H1 (cell line): ENCODE data around the gene KCND3.

Experiments used
- ATF2 ChIP-seq: IDR thresholded peaks from 2 replicates; pipeline ENCODE4 v1.6.1; 2012; ENCODE audit warnings: low read length, inconsistent platforms
- CEBPB ChIP-seq: IDR thresholded peaks from 2 replicates; pipeline ENCODE4 v1.6.1; 2012; ENCODE audit warnings: low read depth, low read length
- CHD1 ChIP-seq: IDR thresholded peaks from 2 replicates; pipeline ENCODE4 v1.6.1; 2012; ENCODE audit warnings: low read depth, low read length, improper control_type of control experiment
- CTCF ChIP-seq, 3 experiments: IDR thresholded peaks; 1 replicate in 2 of 3; 2 replicates in 1 of 3; pipeline versions ENCODE4 v1.5.1 to v1.6.1; 2011; ENCODE audit warnings: low read length in 3 of 3, mild to moderate bottlenecking in 3 of 3, inconsistent platforms in 2 of 3, low read depth in 1 of 3, moderate library complexity in 1 of 3; ENCODE audit not compliant: insufficient read depth in 1 of 3; ENCODE audit errors: control extremely low read depth in 1 of 3
- EZH2 ChIP-seq: fragments of 200-600 bp; sonication (generic); IDR thresholded peaks from 2 replicates; pipeline ENCODE4 v1.7.1; 2012; ENCODE audit warnings: low read depth, mild to moderate bottlenecking, moderate library complexity, low read length, inconsistent platforms; ENCODE audit not compliant: severe bottlenecking
- HDAC2 ChIP-seq, 2 experiments: fragments of 300-600 bp in 1 of 2; sonication (generic) in 1 of 2; IDR thresholded peaks; 2 replicates each; pipeline ENCODE4 v1.6.1; 2011 to 2012; ENCODE audit warnings: low read depth in 2 of 2, low read length in 2 of 2, mild to moderate bottlenecking in 2 of 2, moderate library complexity in 2 of 2, borderline replicate concordance in 1 of 2, inconsistent platforms in 1 of 2
- POLR2A ChIP-seq, 2 experiments: IDR thresholded peaks; 1 replicate in 1 of 2; 2 replicates in 1 of 2; pipeline ENCODE4 v1.6.1; 2011; ENCODE audit warnings: low read depth in 2 of 2, low read length in 2 of 2, mild to moderate bottlenecking in 2 of 2; ENCODE audit errors: control extremely low read depth in 1 of 2
- POLR2AphosphoS5 ChIP-seq: IDR thresholded peaks from 2 replicates; pipeline ENCODE4 v1.6.1; 2011; ENCODE audit warnings: low read depth, low read length
- RFX5 ChIP-seq: IDR thresholded peaks from 2 replicates; pipeline ENCODE4 v1.6.1; 2011; ENCODE audit warnings: low read depth, low read length, improper control_type of control experiment, borderline replicate concordance
- SIX5 ChIP-seq: IDR thresholded peaks from 2 replicates; pipeline ENCODE4 v1.6.1; 2011; ENCODE audit warnings: mild to moderate bottlenecking, low read depth, low read length
- TAF1 ChIP-seq: IDR thresholded peaks from 2 replicates; pipeline ENCODE4 v1.6.1; 2011; ENCODE audit warnings: mild to moderate bottlenecking, low read depth, low read length
- TEAD4 ChIP-seq: IDR thresholded peaks from 2 replicates; pipeline ENCODE4 v1.6.1; 2012; ENCODE audit warnings: low read depth, low read length, inconsistent platforms, mixed read lengths
- YY1 ChIP-seq: IDR thresholded peaks from 2 replicates; pipeline ENCODE4 v1.6.1; 2011; ENCODE audit warnings: low read depth, mild to moderate bottlenecking, low read length
- ZNF274 ChIP-seq: IDR thresholded peaks from 2 replicates; pipeline ENCODE4 v1.7.0; 2012; ENCODE audit warnings: low read length, borderline replicate concordance; ENCODE audit errors: extremely low read depth

- TF ChIP-seq POLR2AphosphoS5, result no peak
- no peak for TF ChIP-seq CTCF (IDR thresholded peaks at IDR 0.05; ENCODE audit: control extremely low read depth in 1 of 3, insufficient read depth in 1 of 3, low read depth in 1 of 3, low read length in 3 of 3)
- no peak for TF ChIP-seq TEAD4
- TF ChIP-seq RFX5, result no peak
- TF ChIP-seq POLR2A (IDR thresholded peaks at IDR 0.05; ENCODE audit: control extremely low read depth in 1 of 2, low read depth in 2 of 2, low read length in 2 of 2), result no peak
- TF ChIP-seq HDAC2 (IDR thresholded peaks at IDR 0.05; ENCODE audit: borderline replicate concordance in 1 of 2, low read depth in 2 of 2, low read length in 2 of 2), result no peak
- no peak for TF ChIP-seq ZNF274
- no peak for TF ChIP-seq CEBPB
- TF ChIP-seq ATF2, result no peak
- TF ChIP-seq CHD1, result no peak
- TF ChIP-seq TAF1, result no peak
- TF ChIP-seq SIX5, result no peak
- TF ChIP-seq YY1, result no peak
- no peak for TF ChIP-seq EZH2
Measured at GRCh38 chr1:112030157-112030556, 40.7 kb upstream of the KCND3 start.
